IMR-90 (cell line): Measurements from ENCODE around the gene ERN1. TPM values are rescaled to one million over a fixed set of nuclear protein-coding genes. Genes with fewer than 3 reads are reported as not detected.

Source experiments
- ATAC-seq: fragments of 200-7000 bp; cut with Tn5 transposase; 2 replicates; pipeline ENCODE4 v1.9.1; 2020; ENCODE audit warnings: low read depth, mild to moderate bottlenecking, moderate library complexity
- BruUV-seq: library from RNA; stranded (reverse); fragments of 400-500 nt; replicated peaks from 2 replicates; lab custom pipeline; 2021; lab: Mats Ljungman, UMichigan
- CTCF ChIA-PET: fragments of 300-600 bp; formaldehyde crosslinking; extraction: SDS; loops from one replicate; lab custom pipeline; 2021; ENCODE audit warnings: antibody characterized with exemption; lab: Yijun Ruan, JAX
- POLR2A ChIA-PET: fragments of 300-600 bp; sonication (Branson Sonifier 250); formaldehyde crosslinking; loops from one replicate; lab custom pipeline; 2022; ENCODE audit warnings: antibody characterized with exemption; ENCODE audit not compliant: unreplicated experiment; lab: Charles Lee
- DNase-seq: peaks from one replicate; pipeline ENCODE4 v3.0.0; 2013
- H2AFZ ChIP-seq: replicated peaks from 2 replicates; pipeline ENCODE3; 2013; ENCODE audit warnings: low read length, mild to moderate bottlenecking; ENCODE audit not compliant: poor library complexity
- H2AK5ac ChIP-seq: 2 replicates; pipeline ENCODE4 v1.6.1; 2013; ENCODE audit warnings: low read depth, low read length, inconsistent platforms
- H2AK9ac ChIP-seq: replicated peaks from 2 replicates; pipeline ENCODE3; 2013; ENCODE audit warnings: mild to moderate bottlenecking, low read depth, low read length, moderate library complexity; ENCODE audit not compliant: poor library complexity
- H2BK120ac ChIP-seq: 2 replicates; pipeline ENCODE4 v1.6.1; 2013; ENCODE audit warnings: low read depth, low read length, inconsistent platforms
- H2BK15ac ChIP-seq: 3 replicates; pipeline ENCODE4 v1.6.1; 2013; ENCODE audit warnings: low read depth, low read length, inconsistent platforms
- H2BK20ac ChIP-seq: 2 replicates; pipeline ENCODE4 v1.6.1; 2013; ENCODE audit warnings: low read depth, mild to moderate bottlenecking, inconsistent platforms, low read length, moderate library complexity
- H2BK5ac ChIP-seq: 2 replicates; pipeline ENCODE4 v1.6.1; 2013; ENCODE audit warnings: mild to moderate bottlenecking, low read depth, low read length, inconsistent platforms; ENCODE audit not compliant: poor library complexity, severe bottlenecking
- H3K14ac ChIP-seq: replicated peaks from 2 replicates; pipeline ENCODE4 v1.6.1; 2013; ENCODE audit warnings: low read depth, low read length, inconsistent platforms
- H3K18ac ChIP-seq: 2 replicates; pipeline ENCODE4 v1.6.1; 2013; ENCODE audit warnings: low read depth, low read length, control low read depth
- H3K23ac ChIP-seq: 2 replicates; pipeline ENCODE4 v1.6.1; 2013; ENCODE audit warnings: low read depth, low read length, inconsistent platforms
- H3K27ac ChIP-seq: 2 replicates; pipeline ENCODE4 v1.5.1; 2013; ENCODE audit warnings: mild to moderate bottlenecking, control low read depth, low read length; ENCODE audit not compliant: insufficient read depth
- H3K27me3 ChIP-seq: 2 replicates; pipeline ENCODE4 v1.6.1; 2013; ENCODE audit warnings: low read length; ENCODE audit not compliant: control insufficient read depth, insufficient read depth
- H3K36me3 ChIP-seq: 2 replicates; pipeline ENCODE4 v1.6.1; 2013; ENCODE audit warnings: low read length, mixed read lengths; ENCODE audit not compliant: control insufficient read depth, insufficient read depth
- H3K4ac ChIP-seq: 2 replicates; pipeline ENCODE4 v1.6.1; 2013; ENCODE audit warnings: low read depth, low read length, inconsistent platforms
- H3K4me1 ChIP-seq: 2 replicates; pipeline ENCODE4 v1.6.1; 2013; ENCODE audit warnings: low read length, mixed read lengths; ENCODE audit not compliant: control insufficient read depth, insufficient read depth
- H3K4me2 ChIP-seq: 2 replicates; pipeline ENCODE4 v1.6.1; 2013; ENCODE audit warnings: low read depth, mild to moderate bottlenecking, control low read depth, low read length, moderate library complexity
- H3K4me3 ChIP-seq: 2 replicates; pipeline ENCODE4 v1.5.1; 2013; ENCODE audit warnings: low read depth, mild to moderate bottlenecking, control low read depth, low read length, moderate library complexity; ENCODE audit not compliant: insufficient read depth
- H3K56ac ChIP-seq: 2 replicates; pipeline ENCODE4 v1.6.1; 2013; ENCODE audit warnings: low read length, inconsistent platforms; ENCODE audit not compliant: insufficient read depth; ENCODE audit errors: extremely low read depth
- H3K79me1 ChIP-seq, 2 experiments: 2 replicates each; pipeline ENCODE4 v1.6.1; 2013; ENCODE audit warnings: low read length in 2 of 2, inconsistent platforms in 1 of 2, low read depth in 1 of 2
- H3K9ac ChIP-seq: 2 replicates; pipeline ENCODE4 v1.6.1; 2013; ENCODE audit warnings: low read depth, low read length, control low read depth
- H3K9me1 ChIP-seq: 2 replicates; pipeline ENCODE4 v1.6.1; 2013; ENCODE audit warnings: low read length, inconsistent platforms; ENCODE audit not compliant: insufficient read depth
- H3K9me3 ChIP-seq: 2 replicates; pipeline ENCODE4 v1.6.1; 2013; ENCODE audit warnings: low read length; ENCODE audit not compliant: control insufficient read depth, insufficient read depth
- H4K20me1 ChIP-seq: 2 replicates; pipeline ENCODE4 v1.6.1; 2013; ENCODE audit warnings: low read length, inconsistent platforms; ENCODE audit not compliant: insufficient read depth
- H4K5ac ChIP-seq: 2 replicates; pipeline ENCODE4 v1.6.1; 2013; ENCODE audit warnings: mild to moderate bottlenecking, low read depth, low read length, control low read depth
- H4K8ac ChIP-seq, 2 experiments: 2 replicates each; pipeline ENCODE4 v1.6.1; 2013; ENCODE audit warnings: low read depth in 2 of 2, low read length in 2 of 2, control low read depth in 1 of 2, inconsistent platforms in 1 of 2
- H4K91ac ChIP-seq: 2 replicates; pipeline ENCODE4 v1.6.1; 2013; ENCODE audit warnings: low read depth, low read length, inconsistent platforms; ENCODE audit not compliant: insufficient read depth
- ELK1 ChIP-seq: fragments of 150-350 bp; IDR thresholded peaks from 2 replicates; pipeline ENCODE4 v1.6.1; 2016; ENCODE audit warnings: low read depth, mild to moderate bottlenecking, low read length, moderate library complexity, borderline replicate concordance
- FOS ChIP-seq: fragments of 150-350 bp; IDR thresholded peaks from 2 replicates; pipeline ENCODE4 v1.6.1; 2016; ENCODE audit warnings: low read depth, low read length
- MAFK ChIP-seq: IDR thresholded peaks from 2 replicates; pipeline ENCODE4 v1.6.1; 2012; ENCODE audit warnings: low read depth, low read length, improper control_type of control experiment
- NFE2L2 ChIP-seq: fragments of 150-350 bp; IDR thresholded peaks from 2 replicates; pipeline ENCODE4 v1.6.1; 2016; ENCODE audit warnings: low read depth, mild to moderate bottlenecking, low read length
- POLR2A ChIP-seq: IDR thresholded peaks from 2 replicates; pipeline ENCODE4 v1.6.1; 2012; ENCODE audit warnings: mild to moderate bottlenecking, low read depth, low read length
- RCOR1 ChIP-seq: IDR thresholded peaks from 2 replicates; pipeline ENCODE4 v1.6.1; 2012; ENCODE audit warnings: mild to moderate bottlenecking, low read length, improper control_type of control experiment; ENCODE audit not compliant: insufficient replicate concordance
- SMC3 ChIP-seq: fragments of 150-350 bp; IDR thresholded peaks from 2 replicates; pipeline ENCODE4 v1.6.1; 2016; ENCODE audit warnings: low read depth, mild to moderate bottlenecking, antibody characterized with exemption, low read length, moderate library complexity
- whole genome bisulfite sequencing, 2 experiments: methylation state at CpG; one replicate each; pipeline versions ENCODE4 v1.1.5 to v1.1.7; 2013; ENCODE audit warnings: missing lambda C conversion rate in 2 of 2; ENCODE audit not compliant: insufficient read length in 1 of 2; ENCODE audit errors: extremely low coverage in 2 of 2; 5-methylcytosine and 5-hydroxymethylcytosine counted together
- dilution Hi-C: fragments of 300-500 bp; cut with HindIII; formaldehyde crosslinking; loops from one replicate; pipeline ENCODE4 v1.14.3; 2018; ENCODE audit warnings: low sequenced_read_pairs; ENCODE audit not compliant: unreplicated experiment
- in situ Hi-C: fragments of 300-500 bp; cut with MboI; formaldehyde crosslinking; loops from 3 replicates; pipeline ENCODE4 v1.14.3; 2019; ENCODE audit warnings: low sequenced_read_pairs, inconsistent platforms, mixed read lengths
- intact Hi-C: fragments of 100-400 bp; cut with micrococcal nuclease; formaldehyde crosslinking; loops from 2 replicates; pipeline ENCODE4 v1.10.0; 2022
- polyA plus RNA-seq, 3 experiments: library from polyadenylated mRNA; depleted of rRNA; stranded (reverse); fragments of >200 nt; gene quantifications; 2 replicates each; pipeline ENCODE4 v1.2.3, GENCODE V29; 2012; ENCODE audit warnings: low replicate concordance in 1 of 3
- total RNA-seq: library from RNA; depleted of rRNA; stranded (reverse); fragments of >200 nt; gene quantifications from 2 replicates; pipeline ENCODE4 v1.2.3, GENCODE V29; 2012

The ERN1 gene
- total and polyA plus RNA-seq, 2 of the 4 experiments (the other 2 are of a cell fraction): 2.7 to 4.1 TPM

- WGBS, 2 experiments: no CpG with 5 or more reads among the region's 2 CpGs
- dilution Hi-C loops (no loop called here), in situ Hi-C loops (no loop called here), intact Hi-C loops (no loop called here)
- no peak overlapping the region for H4K5ac ChIP-seq
- no peak overlapping the region for H2AK5ac ChIP-seq
- CTCF ChIA-PET: no interaction called here
- H4K20me1 ChIP-seq: no peaks in the 10 kb centered on the region
- H3K4me3 ChIP-seq: no peak overlapping the region
- no peak overlapping the region for H3K23ac ChIP-seq
- no peak overlapping the region for H3K4ac ChIP-seq
- no peak overlapping the region for H3K14ac ChIP-seq
- no peak overlapping the region for H2AFZ ChIP-seq
- no peak overlapping the region for H3K18ac ChIP-seq
- H2AK9ac ChIP-seq: no peak overlapping the region
- ATAC-seq (no peak), DNase-seq (no peak)
- POLR2A ChIA-PET: interaction anchor here (0.5 kb wide), 1 partner anchor 13 kb away, joined by 4 read pairs; no protein-coding TSS in a partner anchor
- no peak overlapping the region for H4K91ac ChIP-seq
- H3K79me1 ChIP-seq: peaks cover 4 to 14% of the 10 kb centered on the region in 2 experiments; a peak in 2 of 4 replicates
- peaks cover 2% of the 10 kb centered on the region; the same call in 1 of the 2 replicates for H3K4me1 ChIP-seq
- no peak overlapping the region for H2BK120ac ChIP-seq
- no peaks in the 10 kb centered on the region; the same call in 1 of the 2 replicates for H3K36me3 ChIP-seq
- no peak overlapping the region for H3K27ac ChIP-seq
- no peak overlapping the region for H2BK5ac ChIP-seq
- no peak overlapping the region for H3K4me2 ChIP-seq
- H4K8ac ChIP-seq: no peak overlapping the region
- H3K9me1 ChIP-seq: peaks cover 14% of the 10 kb centered on the region
- H2BK15ac ChIP-seq: no peak overlapping the region
- no peak overlapping the region for H3K9ac ChIP-seq
- H3K27me3 ChIP-seq: no peaks in the 10 kb centered on the region
- no TSS peak for BruUV-seq
- no peak overlapping the region for H2BK20ac ChIP-seq
- no peak for TF ChIP-seq RCOR1
- no peak for TF ChIP-seq POLR2A
- TF ChIP-seq FOS: no peak
- TF ChIP-seq ELK1: no peak
- no peak for TF ChIP-seq MAFK
- TF ChIP-seq SMC3: no peak
- TF ChIP-seq NFE2L2: no peak
- no peak overlapping the region for H3K56ac ChIP-seq
- H3K9me3 ChIP-seq: no peaks in the 10 kb centered on the region
Observed at GRCh38 chr17:64092113-64092512, 37.8 kb downstream of the ERN1 start.
